Breast epithelium (tissue), 3 donors: ENCODE results near the gene ETV2.

Source experiments
- CTCF ChIP-seq, 3 donors: fragments of 450-650 bp; IDR thresholded peaks; one replicate each; pipeline ENCODE4 v1.5.1; 2016 to 2017; ENCODE audit warnings: antibody characterized with exemption in 3 of 3, mild to moderate bottlenecking in 3 of 3, moderate library complexity in 3 of 3
- POLR2AphosphoS5 ChIP-seq, 3 donors: sonication (generic); formaldehyde crosslinking; IDR thresholded peaks; one replicate each; pipeline ENCODE4 v1.6.1; 2017; ENCODE audit warnings: antibody characterized with exemption in 3 of 3

DNA sequence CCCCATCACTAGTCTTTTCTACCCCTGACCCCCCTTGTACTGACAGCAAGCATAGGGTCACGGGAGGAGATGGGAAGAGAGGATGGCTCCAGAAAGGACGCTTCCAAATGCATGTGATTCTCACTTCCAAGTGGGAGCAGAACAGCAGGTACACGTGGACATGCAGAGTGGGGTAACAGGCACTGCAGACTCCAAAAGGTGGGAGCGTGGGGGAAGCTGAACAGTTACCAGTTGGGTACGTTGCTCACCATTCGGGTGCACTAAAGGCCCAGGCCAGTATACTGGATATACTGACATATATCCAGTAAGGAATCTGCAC, 2.3 kb upstream of the ETV2 start:
- TF ChIP-seq CTCF (IDR thresholded peaks at IDR 0.05) (no peak), POLR2AphosphoS5 (IDR thresholded peaks at IDR 0.05) (no peak)
